ENCODE measurements around the gene FSTL4. TPM values are rescaled to one million over a fixed set of nuclear protein-coding genes. Genes with fewer than 3 reads are reported as not detected.

FSTL4 gene
- polyA plus RNA-seq, 1 donor from 2014 or later: 0.57 TPM

GRCh38 chr5:133362438-133362837 lies 249.9 kb downstream of the FSTL4 start:
- H3F3A ChIP-seq (ENCODE audit: insufficient read depth, low read length, poor library complexity, severe bottlenecking): no peaks in the 10 kb centered on the region
- no peak overlapping the region for H3K4me2 ChIP-seq (ENCODE audit: low read length)
- no peak overlapping the region for H2AFZ ChIP-seq (ENCODE audit: low read depth, low read length)
- no peaks in the 10 kb centered on the region for H4K20me1 ChIP-seq (ENCODE audit: insufficient read depth)
- H3K9me3 ChIP-seq (ENCODE audit: low read length): no peaks in the 10 kb centered on the region
- H3K9me2 ChIP-seq (ENCODE audit: insufficient read depth, low read length): no peaks in the 10 kb centered on the region
- H3K27me3 ChIP-seq (ENCODE audit: insufficient read depth, low read depth, low read length): no peaks in the 10 kb centered on the region
- H3K79me2 ChIP-seq (replicated peaks; ENCODE audit: insufficient read depth, low read length): no peaks in the 10 kb centered on the region
- H3K4me3 ChIP-seq (ENCODE audit: low read length): no peak overlapping the region
- no peaks in the 10 kb centered on the region for H3K36me3 ChIP-seq (ENCODE audit: insufficient read depth, low read length)
- H3K9ac ChIP-seq (ENCODE audit: low read length): no peak overlapping the region
- no peak overlapping the region for H3K27ac ChIP-seq (ENCODE audit: low read length)
- TF ChIP-seq POLR2AphosphoS5 (IDR thresholded peaks at IDR 0.05) (no peak), SMC3 (conservative IDR thresholded peaks at IDR 0.05; ENCODE audit: poor library complexity) (no peak), REST (IDR thresholded peaks at IDR 0.05; ENCODE audit: borderline replicate concordance) (no peak)

- Histone ChIP-seq H3K4me2 (ENCODE audit: low read length) (no peak overlapping the region), H3K9ac (ENCODE audit: low read length) (no peak overlapping the region), H3F3A (ENCODE audit: insufficient read depth, low read length, poor library complexity, severe bottlenecking) (no peaks in the 10 kb centered on the region), H3K27ac (ENCODE audit: low read length) (no peak overlapping the region), H2AFZ (ENCODE audit: low read depth, low read length) (no peak overlapping the region), H3K9me2 (ENCODE audit: insufficient read depth, low read length) (no peaks in the 10 kb centered on the region), H3K9me3 (ENCODE audit: low read length) (no peaks in the 10 kb centered on the region), H3K4me3 (ENCODE audit: low read length) (no peak overlapping the region), H3K27me3 (ENCODE audit: insufficient read depth, low read depth, low read length) (no peaks in the 10 kb centered on the region), H3K36me3 (ENCODE audit: insufficient read depth, low read length) (no peaks in the 10 kb centered on the region), H3K79me2 (replicated peaks; ENCODE audit: insufficient read depth, low read length) (no peaks in the 10 kb centered on the region), H4K20me1 (ENCODE audit: insufficient read depth) (no peaks in the 10 kb centered on the region)
- TF ChIP-seq CTCF (IDR thresholded peaks at IDR 0.05; ENCODE audit: poor library complexity, severe bottlenecking) (no peak), POLR2AphosphoS5 (IDR thresholded peaks at IDR 0.05) (no peak), EP300 (conservative IDR thresholded peaks at IDR 0.05; ENCODE audit: poor library complexity, severe bottlenecking) (no peak), RAD21 (conservative IDR thresholded peaks at IDR 0.05) (no peak), TAF1 (IDR thresholded peaks at IDR 0.05; ENCODE audit: low read depth) (no peak), REST (IDR thresholded peaks at IDR 0.05; ENCODE audit: borderline replicate concordance) (no peak), SMC3 (conservative IDR thresholded peaks at IDR 0.05; ENCODE audit: poor library complexity) (no peak), MXI1 (conservative IDR thresholded peaks at IDR 0.05; ENCODE audit: poor library complexity, severe bottlenecking) (no peak), EZH2 (IDR thresholded peaks at IDR 0.05; ENCODE audit: borderline replicate concordance, insufficient read depth, low read length, poor library complexity, severe bottlenecking) (no peak)
These were observed 250.4 kb downstream of the FSTL4 start for GRCh38 chr5:133361922-133362321.

Data from neural cell (in vitro differentiated cells).